Measurements from ENCODE around the gene TNS1. TPM values are rescaled to one million over a fixed set of nuclear protein-coding genes. Genes with fewer than 3 reads are reported as not detected.

The TNS1 gene
- total RNA-seq, 1 experiment from 2014 or later = 3.4 TPM

DNA sequence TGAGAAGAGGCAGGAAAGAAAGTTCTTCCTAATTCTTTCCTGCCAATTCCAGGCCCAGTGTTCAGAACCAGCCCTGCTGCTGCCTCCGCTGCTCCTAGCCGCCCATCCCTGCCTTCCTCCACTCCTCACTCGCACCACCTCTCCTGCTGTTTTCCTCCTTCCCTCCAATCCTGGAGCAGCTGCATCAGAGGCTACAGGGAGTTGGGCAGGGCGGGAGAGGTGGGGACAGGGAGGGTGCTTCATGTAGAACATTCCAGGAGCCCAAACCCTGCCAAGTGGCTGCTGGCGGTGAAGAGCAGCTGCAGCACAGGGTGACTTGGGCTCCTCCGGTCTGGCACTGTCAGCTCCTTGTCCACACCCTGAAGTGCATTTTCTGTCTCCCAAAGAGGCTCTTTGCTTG is 176.3 kb downstream of the TNS1 start:
- H2AFZ ChIP-seq (ENCODE audit: low read length) = no peak overlapping the region
- no peak overlapping the region for H2AK5ac ChIP-seq (ENCODE audit: insufficient read length, low read length)
- H2BK15ac ChIP-seq (ENCODE audit: low read depth, low read length) = no peak overlapping the region
- Mint-ChIP-seq H3K9me3 (no peaks in the 10 kb centered on the region; a peak in 1 of 5 replicates), H3K4me1 (peaks cover 5 to 19% of the 10 kb centered on the region in 2 experiments), H3K27ac (no peak overlapping the region), H3K27me3 (ENCODE audit: low read depth) (0 out of 2 replicates have a peak, but pooled peaks cover 1% of the 10 kb centered on the region), H3K4me3 (no peak overlapping the region; a peak in 1 of 5 replicates), H3K36me3 (ENCODE audit: insufficient read depth in 1 of 3, low read depth in 3 of 3) (no peaks in the 10 kb centered on the region)
- no peaks in the 10 kb centered on the region for H3K27me3 ChIP-seq (ENCODE audit: insufficient read depth, low read length)
- no peak for DNase-seq
- no peak overlapping the region for H2BK5ac ChIP-seq (ENCODE audit: insufficient read length, low read length)
- WGBS (ENCODE audit: extremely low coverage, insufficient read length, low lambda C conversion rate) = no CpG with 5 or more reads among the region's 6 CpGs
- H4K91ac ChIP-seq (ENCODE audit: insufficient read length, low read depth, low read length) = no peak overlapping the region
- no peak overlapping the region; the same call in 1 of the 2 replicates for H3K14ac ChIP-seq (ENCODE audit: insufficient read depth, low read length)
- H3K27ac ChIP-seq (ENCODE audit: insufficient read length, low read depth, low read length) = no peak overlapping the region
- no peak overlapping the region for H2BK120ac ChIP-seq (ENCODE audit: low read depth, low read length, poor library complexity, severe bottlenecking)
- no peak overlapping the region for H3K23ac ChIP-seq (ENCODE audit: insufficient read length, low read depth, low read length)
- H3K79me2 ChIP-seq (ENCODE audit: insufficient read depth, low read length) = no peaks in the 10 kb centered on the region
- no peak overlapping the region for H3T11ph ChIP-seq (ENCODE audit: low read length)
- H3K9me3 ChIP-seq (ENCODE audit: control insufficient read depth, low read depth, low read length) = no peaks in the 10 kb centered on the region
- no peak overlapping the region for H4K8ac ChIP-seq (replicated peaks; ENCODE audit: insufficient read length, low read depth, low read length)
- no peak overlapping the region for H3K4ac ChIP-seq (ENCODE audit: low read depth, low read length)
- TF ChIP-seq, protein P1, sequence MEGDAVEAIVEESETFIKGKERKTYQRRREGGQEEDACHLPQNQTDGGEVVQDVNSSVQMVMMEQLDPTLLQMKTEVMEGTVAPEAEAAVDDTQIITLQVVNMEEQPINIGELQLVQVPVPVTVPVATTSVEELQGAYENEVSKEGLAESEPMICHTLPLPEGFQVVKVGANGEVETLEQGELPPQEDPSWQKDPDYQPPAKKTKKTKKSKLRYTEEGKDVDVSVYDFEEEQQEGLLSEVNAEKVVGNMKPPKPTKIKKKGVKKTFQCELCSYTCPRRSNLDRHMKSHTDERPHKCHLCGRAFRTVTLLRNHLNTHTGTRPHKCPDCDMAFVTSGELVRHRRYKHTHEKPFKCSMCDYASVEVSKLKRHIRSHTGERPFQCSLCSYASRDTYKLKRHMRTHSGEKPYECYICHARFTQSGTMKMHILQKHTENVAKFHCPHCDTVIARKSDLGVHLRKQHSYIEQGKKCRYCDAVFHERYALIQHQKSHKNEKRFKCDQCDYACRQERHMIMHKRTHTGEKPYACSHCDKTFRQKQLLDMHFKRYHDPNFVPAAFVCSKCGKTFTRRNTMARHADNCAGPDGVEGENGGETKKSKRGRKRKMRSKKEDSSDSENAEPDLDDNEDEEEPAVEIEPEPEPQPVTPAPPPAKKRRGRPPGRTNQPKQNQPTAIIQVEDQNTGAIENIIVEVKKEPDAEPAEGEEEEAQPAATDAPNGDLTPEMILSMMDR (conservative IDR thresholded peaks at IDR 0.05) = no peak
- H3K18ac ChIP-seq (ENCODE audit: insufficient read length, low read depth, low read length) = no peak overlapping the region
- H3K4me2 ChIP-seq (ENCODE audit: insufficient read depth, insufficient read length, low read length) = no peak overlapping the region
- no peaks in the 10 kb centered on the region for H3K23me2 ChIP-seq (ENCODE audit: insufficient read length, low read depth, low read length, poor library complexity, severe bottlenecking)
- no peak overlapping the region for H3K9ac ChIP-seq (ENCODE audit: extremely low read depth, insufficient read length, low read length)
- no peak overlapping the region for H4K5ac ChIP-seq (ENCODE audit: insufficient read length, low read depth, low read length)
- H3K4me1 ChIP-seq (ENCODE audit: insufficient read depth, low read length) = no peaks in the 10 kb centered on the region
- H2BK20ac ChIP-seq (ENCODE audit: low read depth, low read length, poor library complexity, severe bottlenecking) = no peak overlapping the region
- H4K20me1 ChIP-seq (ENCODE audit: control insufficient read depth, insufficient read depth, insufficient read length) = no peaks in the 10 kb centered on the region
- no peaks in the 10 kb centered on the region for H3K79me1 ChIP-seq (ENCODE audit: insufficient read depth, low read depth, low read length, poor library complexity, severe bottlenecking)
- no peak overlapping the region for H2BK12ac ChIP-seq (ENCODE audit: insufficient read length, low read depth, low read length)
- H3K56ac ChIP-seq (ENCODE audit: insufficient read length, low read depth, low read length) = no peak overlapping the region
